K562 (cell line): Measurements from ENCODE around the gene MED16. TPM values are rescaled to one million over a fixed set of nuclear protein-coding genes. Genes with fewer than 3 reads are reported as not detected.

Experiments used
- ATAC-seq: fragments of 200-7000 bp; cut with Tn5 transposase; 3 replicates; pipeline ENCODE4 v1.9.1; 2020; ENCODE audit warnings: moderate library complexity
- BruUV-seq: library from RNA; stranded (reverse); fragments of 400-500 nt; replicated peaks from 2 replicates; lab custom pipeline; 2021; lab: Mats Ljungman, UMichigan
- CTCF ChIA-PET: fragments of 300-600 bp; formaldehyde crosslinking; extraction: SDS; loops from one replicate; lab custom pipeline; 2021; ENCODE audit warnings: low intra/inter-chr PET ratio; lab: Yijun Ruan, JAX
- POLR2A ChIA-PET: fragments of 300-600, 350-650 bp; sonication (Branson Sonifier 250); formaldehyde crosslinking; extraction: SDS; loops from one replicate; lab custom pipeline; 2021; ENCODE audit warnings: antibody characterized with exemption, inconsistent platforms; lab: Yijun Ruan, JAX
- DNase-seq, 4 experiments: peaks; one replicate each; pipeline versions ENCODE4 v3.0.0 to v3.0.0-alpha.2; 2011 to 2018; ENCODE audit warnings: low spot score in 3 of 4, mixed read lengths in 3 of 4; ENCODE audit errors: extremely low read depth in 1 of 4
- FAIRE-seq: peaks from 2 replicates; lab custom pipeline; 2011; peaks lifted over from hg19 to GRCh38; lab: Jason Lieb, UNC
- H2AFZ ChIP-seq: 2 replicates; pipeline ENCODE4 v1.6.0; 2011; ENCODE audit warnings: low read depth, low read length, control low read depth, inconsistent platforms
- H3K27ac ChIP-seq: fragments of 200-600 bp; 3 replicates; pipeline ENCODE4 v1.8.0; 2011; ENCODE audit warnings: low read depth, mild to moderate bottlenecking, control low read depth, inconsistent platforms, low read length, moderate library complexity, mixed read lengths; ENCODE audit errors: extremely low read depth
- H3K27me3 ChIP-seq, 2 experiments: fragments of 300-600 bp in 1 of 2; 2 replicates in 1 of 2; 3 replicates in 1 of 2; pipeline versions ENCODE4 v1.6.0 to v1.8.0; 2011; ENCODE audit warnings: inconsistent platforms in 2 of 2, low read length in 2 of 2, mild to moderate bottlenecking in 1 of 2, mixed read lengths in 1 of 2, moderate library complexity in 1 of 2; ENCODE audit not compliant: control insufficient read depth in 2 of 2, insufficient read depth in 2 of 2
- H3K36me3 ChIP-seq: fragments of 300-600 bp; 3 replicates; pipeline ENCODE4 v1.8.0; 2011; ENCODE audit warnings: mild to moderate bottlenecking, low read length, inconsistent platforms; ENCODE audit not compliant: control insufficient read depth, insufficient read depth
- H3K4me1 ChIP-seq, 2 experiments: fragments of 200-600 bp in 1 of 2; replicated peaks in 1 of 2; 2 replicates in 1 of 2; 3 replicates in 1 of 2; pipeline versions ENCODE4 v1.5.1 to v1.8.0; 2011; ENCODE audit warnings: inconsistent platforms in 2 of 2, low read length in 2 of 2, mild to moderate bottlenecking in 1 of 2, mixed read lengths in 1 of 2, moderate library complexity in 1 of 2; ENCODE audit not compliant: control insufficient read depth in 2 of 2, insufficient read depth in 2 of 2
- H3K4me2 ChIP-seq: 2 replicates; pipeline ENCODE4 v1.6.1; 2011; ENCODE audit warnings: low read length, control low read depth, inconsistent platforms, mixed read lengths; ENCODE audit not compliant: insufficient read depth
- H3K4me3 ChIP-seq: fragments of 200-600 bp; sonication (generic), shearing (Covaris generic); 2 replicates; pipeline ENCODE4 v1.5.1; 2016; ENCODE audit warnings: control low read depth, inconsistent platforms
- H3K79me2 ChIP-seq: fragments of 200-600 bp; 3 replicates; pipeline ENCODE4 v1.8.0; 2011; ENCODE audit warnings: low read length, inconsistent platforms; ENCODE audit not compliant: control insufficient read depth, insufficient read depth
- H3K9ac ChIP-seq, 2 experiments: 2 replicates each; pipeline versions ENCODE4 v1.6.0 to v1.6.1; 2011; ENCODE audit warnings: low read depth in 2 of 2, low read length in 2 of 2, control low read depth in 1 of 2, inconsistent platforms in 1 of 2, mild to moderate bottlenecking in 1 of 2, mixed read lengths in 1 of 2; ENCODE audit not compliant: insufficient read depth in 1 of 2
- H3K9me1 ChIP-seq: one replicate; pipeline ENCODE4 v1.6.0; 2011; ENCODE audit warnings: inconsistent platforms, mild to moderate bottlenecking, low read length, moderate library complexity; ENCODE audit not compliant: control insufficient read depth, insufficient read depth
- H3K9me3 ChIP-seq: replicated peaks from 2 replicates; pipeline ENCODE4 v1.5.1; 2011; ENCODE audit warnings: low read depth, low read length, inconsistent platforms; ENCODE audit not compliant: control insufficient read depth, insufficient read depth
- H4K20me1 ChIP-seq: replicated peaks from 2 replicates; pipeline ENCODE4 v1.6.1; 2011; ENCODE audit warnings: low read length, inconsistent platforms, mixed read lengths; ENCODE audit not compliant: control insufficient read depth, insufficient read depth
- CREBBP ChIP-seq: IDR thresholded peaks from one replicate; pipeline ENCODE4 v1.6.1; 2012; ENCODE audit warnings: low read depth, mild to moderate bottlenecking, control low read depth, inconsistent platforms, low read length
- CREM ChIP-seq: IDR thresholded peaks from 2 replicates; pipeline ENCODE4 v1.6.1; 2014; ENCODE audit warnings: antibody characterized with exemption, low read depth
- JUNB ChIP-seq: fragments of 450-650 bp; formaldehyde crosslinking; conservative IDR thresholded peaks from 2 replicates; pipeline ENCODE4 v1.4.0; 2020; ENCODE audit warnings: mild to moderate bottlenecking
- LCOR ChIP-seq: sonication (generic); formaldehyde crosslinking; IDR thresholded peaks from 2 replicates; pipeline ENCODE4 v1.8.0; 2022; ENCODE audit warnings: mild to moderate bottlenecking, missing genetic modification reagents
- RBFOX2 ChIP-seq: fragments of 200-400 bp; formaldehyde crosslinking; IDR thresholded peaks from 2 replicates; pipeline ENCODE4 v1.6.1; 2017; ENCODE audit warnings: low read depth, mild to moderate bottlenecking, low read length, moderate library complexity
- SUPT5H ChIP-seq: fragments of 450-650 bp; IDR thresholded peaks from 2 replicates; pipeline ENCODE4 v1.6.1; 2016
- TAF9B ChIP-seq: fragments of 450-650 bp; IDR thresholded peaks from 2 replicates; pipeline ENCODE4 v1.6.1; 2018; ENCODE audit warnings: mild to moderate bottlenecking; ENCODE audit not compliant: partially characterized antibody
- ZBTB33 ChIP-seq: sonication (generic); formaldehyde crosslinking; IDR thresholded peaks from 2 replicates; pipeline ENCODE4 v1.8.1; 2023; ENCODE audit warnings: mild to moderate bottlenecking, missing genetic modification reagents
- ZNF184 ChIP-seq: sonication (generic); formaldehyde crosslinking; IDR thresholded peaks from 2 replicates; pipeline ENCODE4 v1.5.0; 2020; ENCODE audit warnings: missing genetic modification reagents
- ZNF263 ChIP-seq: sonication (generic); formaldehyde crosslinking; IDR thresholded peaks from 2 replicates; pipeline ENCODE4 v1.8.0; 2022; ENCODE audit warnings: mild to moderate bottlenecking, missing genetic modification reagents, borderline replicate concordance
- ZNF592 ChIP-seq: fragments of 450-650 bp; IDR thresholded peaks from 2 replicates; pipeline ENCODE4 v1.6.1; 2017; ENCODE audit warnings: antibody characterized with exemption, mild to moderate bottlenecking
- ZNF778 ChIP-seq: fragments of 450-650 bp; formaldehyde crosslinking; IDR thresholded peaks from 2 replicates; pipeline ENCODE4 v1.4.0; 2020; ENCODE audit warnings: mild to moderate bottlenecking, moderate library complexity
- WGBS: fragments of 100-300 bp; shearing (Covaris generic); methylation state at CpG from one replicate; pipeline ENCODE4 v1.1.6; 2016; ENCODE audit warnings: low coverage, mixed read lengths; ENCODE audit not compliant: insufficient coverage; ENCODE audit errors: missing lambda C conversion rate; 5-methylcytosine and 5-hydroxymethylcytosine counted together
- in situ Hi-C: fragments of 300-500 bp; cut with MboI; formaldehyde crosslinking; loops from 4 replicates; pipeline ENCODE4 v1.15.0; 2018; ENCODE audit warnings: inconsistent platforms, mixed read lengths
- intact Hi-C: fragments of 100-400 bp; cut with micrococcal nuclease; formaldehyde crosslinking; loops from 2 replicates; pipeline ENCODE4 v1.14.2; 2022
- polyA plus RNA-seq, 8 experiments: library from polyadenylated mRNA; depleted of rRNA in 4 of 8; stranded (reverse) in 5 of 8; unstranded in 3 of 8; fragments of >200 nt; fragmentation: Nextera tagmentation in 2 of 8; fragmentation: Illumina TruSeq in 1 of 8; extraction: Ambion mirVana in 2 of 8; extraction: Trizol in 1 of 8; gene quantifications; 2 replicates each; pipeline versions ENCODE4 v1.2.1 to v1.2.3, GENCODE V29; 2011 to 2014; ENCODE audit warnings: inconsistent platforms in 1 of 8, missing spikeins in 1 of 8
- total RNA-seq, 7 experiments: library from RNA; depleted of rRNA in 6 of 7; stranded (reverse); fragments of >200 nt in 6 of 7; fragmentation: Illumina TruSeq in 2 of 7; extraction: Trizol in 2 of 7; gene quantifications; 2 replicates each; pipeline versions ENCODE4 v1.2.1 to v1.2.3, GENCODE V29; 2011 to 2021; ENCODE audit warnings: low replicate concordance in 1 of 7

MED16 gene
- total and polyA plus RNA-seq, 9 of the 15 experiments (the other 6 are each of a cell fraction or from before 2014, with no cell fraction given): 0.89 to 59.9 (median 8.6) TPM

GRCh38 chr19:937259-937694 is 44.3 kb upstream of the MED16 start:
- no peak for DNase-seq
- POLR2A ChIA-PET: interaction anchor here (1.3 kb wide), 1 partner anchor 11 kb away, joined by 3 read pairs; no protein-coding TSS in a partner anchor

More at GRCh38 chr19:937259-937694, 44.3 kb upstream of the MED16 start:
- no peak overlapping the region for H3K9ac ChIP-seq
- 88% methylated on average over 16 of the region's 16 CpGs for WGBS
- peaks cover 79% of the 10 kb centered on the region; the same call in 2 of the 3 replicates for H3K36me3 ChIP-seq
- no peaks in the 10 kb centered on the region for H3K27me3 ChIP-seq
- H3K27ac ChIP-seq: no peak overlapping the region
- H3K9me1 ChIP-seq: peaks cover 4% of the 10 kb centered on the region
- H3K4me2 ChIP-seq: no peak overlapping the region
- 0 out of 2 replicates have a peak, but pooled peaks cover 3% of the 10 kb centered on the region for H4K20me1 ChIP-seq
- intact Hi-C loops (no loop called here), in situ Hi-C loops (no loop called here)
- H3K79me2 ChIP-seq: peaks cover 87% of the 10 kb centered on the region
- H2AFZ ChIP-seq: no peak overlapping the region
- ATAC-seq (no peak), FAIRE-seq (peak; percentile 66)
- no peak overlapping the region for H3K4me3 ChIP-seq
- peaks cover 0 to 62% of the 10 kb centered on the region in 2 experiments; a peak in 3 of 5 replicates for H3K4me1 ChIP-seq
- H3K9me3 ChIP-seq: no peaks in the 10 kb centered on the region
- BruUV-seq: TSS peak; percentile 30
- no peak for TF ChIP-seq CREBBP
- TF ChIP-seq ZBTB33 (CRISPR knock-in tag): peak; percentile 70
- TF ChIP-seq RBFOX2: 0 out of 2 replicates have a peak, but pooled peaks have one; percentile 6
- no peak for TF ChIP-seq ZNF592
- TF ChIP-seq SUPT5H: no peak
- no peak for TF ChIP-seq TAF9B
- TF ChIP-seq JUNB (CRISPR knock-in tag): no peak
- TF ChIP-seq ZNF184 (CRISPR knock-in tag): peak; percentile 33; the same call in 1 of the 2 replicates
- TF ChIP-seq ZNF778: no peak
- TF ChIP-seq LCOR (CRISPR knock-in tag): no peak
- TF ChIP-seq CREM: no peak
- no peak for TF ChIP-seq ZNF263 (CRISPR knock-in tag)
- CTCF ChIA-PET: no interaction called here
